Measurements from ENCODE around the gene NMNAT2.

Gene NMNAT2

GRCh38 chr1:183249941-183250452, 168.2 kb downstream of the NMNAT2 start:
- no peak for DNase-seq (ENCODE audit: low read depth)
- no peak overlapping the region for H3K4me3 ChIP-seq (ENCODE audit: low read depth, low read length)
- TF ChIP-seq CTCF (IDR thresholded peaks at IDR 0.05; ENCODE audit: low read depth, low read length) (no peak), MAX (IDR thresholded peaks at IDR 0.05; ENCODE audit: low read depth, low read length) (no peak), POLR2A (IDR thresholded peaks at IDR 0.05; ENCODE audit: extremely low read depth, insufficient read length) (no peak), MYC (IDR thresholded peaks at IDR 0.05; ENCODE audit: low read depth, low read length) (no peak)

- DNase-seq (ENCODE audit: low read depth) = no peak
- TF ChIP-seq POLR2A (IDR thresholded peaks at IDR 0.05; ENCODE audit: extremely low read depth, insufficient read length) (no peak), MAX (IDR thresholded peaks at IDR 0.05; ENCODE audit: low read depth, low read length) (no peak), MYC (IDR thresholded peaks at IDR 0.05; ENCODE audit: low read depth, low read length) (no peak), CTCF (IDR thresholded peaks at IDR 0.05; ENCODE audit: low read depth, low read length) (no peak)
- no peak overlapping the region for H3K4me3 ChIP-seq (ENCODE audit: low read depth, low read length)
Observed at GRCh38 chr1:183248989-183249691, 169.0 kb downstream of the NMNAT2 start.

- DNase-seq (ENCODE audit: low read depth) = no peak
- TF ChIP-seq POLR2A (IDR thresholded peaks at IDR 0.05; ENCODE audit: extremely low read depth, insufficient read length) (no peak), CTCF (IDR thresholded peaks at IDR 0.05; ENCODE audit: low read depth, low read length) (no peak), MAX (IDR thresholded peaks at IDR 0.05; ENCODE audit: low read depth, low read length) (no peak), MYC (IDR thresholded peaks at IDR 0.05; ENCODE audit: low read depth, low read length) (no peak)
- H3K4me3 ChIP-seq (ENCODE audit: low read depth, low read length) = no peak overlapping the region
Observed at GRCh38 chr1:183247931-183248330, 170.2 kb downstream of the NMNAT2 start.

GRCh38 chr1:183247484-183247883, 170.7 kb downstream of the NMNAT2 start:
- H3K4me3 ChIP-seq (ENCODE audit: low read depth, low read length) = no peak overlapping the region
- no peak for DNase-seq (ENCODE audit: low read depth)
- no peak for TF ChIP-seq MAX (IDR thresholded peaks at IDR 0.05; ENCODE audit: low read depth, low read length)
- TF ChIP-seq CTCF (IDR thresholded peaks at IDR 0.05; ENCODE audit: low read depth, low read length) = no peak
- no peak for TF ChIP-seq MYC (IDR thresholded peaks at IDR 0.05; ENCODE audit: low read depth, low read length)

- TF ChIP-seq CTCF (IDR thresholded peaks at IDR 0.05; ENCODE audit: low read depth, low read length) = no peak
- no peak for TF ChIP-seq MAX (IDR thresholded peaks at IDR 0.05; ENCODE audit: low read depth, low read length)
- TF ChIP-seq POLR2A (IDR thresholded peaks at IDR 0.05; ENCODE audit: extremely low read depth, insufficient read length) = no peak
- no peak for TF ChIP-seq MYC (IDR thresholded peaks at IDR 0.05; ENCODE audit: low read depth, low read length)
- DNase-seq (ENCODE audit: low read depth) = no peak
- H3K4me3 ChIP-seq (ENCODE audit: low read depth, low read length) = no peak overlapping the region
Observed at GRCh38 chr1:183247066-183247465, 171.1 kb downstream of the NMNAT2 start.
